HG03064 (cell line): ENCODE data around the gene CST9.
"Not testable (repeated sequence)": the region's sequence is repeated elsewhere in the genome, so short reads cannot be mapped to it uniquely, and the experiment has no call there.

ENCODE experiments used
- ATAC-seq: cut with Tn5 transposase; IDR thresholded peaks from one replicate; pipeline ENCODE4 v1.9.1; 2021; ENCODE audit warnings: low read depth; ENCODE audit not compliant: unreplicated experiment

CST9 gene

DNA sequence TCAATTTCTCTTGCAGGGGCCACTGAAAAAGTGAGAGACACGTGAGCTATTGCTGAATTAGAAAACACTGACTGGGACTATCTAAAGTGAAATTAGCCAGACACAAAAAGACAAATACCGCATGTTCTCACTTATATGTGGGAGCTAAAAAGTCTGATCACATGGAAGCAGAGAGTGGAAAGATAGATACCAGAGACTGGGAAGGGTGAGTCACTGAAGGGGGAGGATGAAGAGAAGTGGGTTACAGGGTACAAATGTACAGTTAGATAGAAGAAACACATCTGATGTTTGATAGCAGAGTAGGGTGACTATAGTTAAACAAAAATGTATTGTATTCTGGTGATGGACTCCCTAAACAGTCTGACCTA is 18.6 kb upstream of the CST9 start:
- no peak for ATAC-seq

DNA sequence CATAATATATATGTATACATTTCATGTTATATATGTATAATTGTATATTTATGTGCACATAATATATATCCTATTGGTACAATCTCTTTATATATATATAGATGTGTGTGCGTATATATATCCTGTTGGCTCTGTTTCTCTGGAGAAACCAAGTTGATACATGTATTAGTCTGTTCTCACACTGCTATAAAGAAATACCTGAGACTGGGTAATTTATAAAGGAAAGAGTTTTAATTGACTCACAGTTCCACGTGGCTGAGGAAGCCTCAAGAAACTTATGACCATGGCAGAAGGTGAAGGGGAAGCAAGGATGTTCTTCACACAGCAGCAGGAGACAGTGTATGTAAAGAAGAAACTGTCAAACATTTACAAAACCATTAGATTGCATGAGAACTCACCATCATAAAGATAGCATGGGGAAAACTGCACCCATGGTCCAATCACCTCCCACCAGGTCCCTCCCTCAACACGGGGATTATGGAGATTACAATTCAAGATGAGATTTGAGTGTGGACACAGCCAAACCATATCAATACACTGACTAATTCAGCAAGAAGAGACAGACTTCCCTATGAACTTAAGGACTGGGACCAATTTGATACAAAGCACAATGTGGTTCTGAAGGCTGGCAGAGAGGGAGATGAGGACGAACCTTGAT is 18.1 kb upstream of the CST9 start:
- no peak for ATAC-seq

DNA sequence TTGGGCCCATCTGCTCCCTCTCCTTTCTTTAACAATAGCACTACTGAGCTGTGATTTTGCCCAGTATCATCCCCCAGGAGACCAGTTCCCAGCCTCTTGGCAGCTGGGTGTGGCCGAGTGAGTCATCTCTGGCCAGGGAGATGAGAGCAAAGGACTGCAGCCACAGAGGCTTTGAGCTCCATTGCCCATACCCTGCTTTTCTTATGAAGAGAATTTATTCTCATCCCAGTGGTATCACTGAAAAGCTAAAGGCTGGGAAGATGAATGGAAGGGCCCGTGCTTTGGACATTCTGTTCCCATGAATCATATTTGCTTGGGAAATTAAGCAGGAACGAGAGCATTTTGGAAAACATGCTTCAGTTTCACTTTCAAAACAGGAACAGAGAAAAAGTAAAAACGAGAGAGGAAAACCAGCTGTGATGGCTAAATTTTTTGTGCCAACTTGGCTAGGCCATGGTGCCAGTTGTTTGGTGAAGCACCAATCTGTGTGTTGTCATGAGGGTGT is 17.2 kb upstream of the CST9 start:
- ATAC-seq: no peak

GRCh38 chr20:23622401-23622800 is 16.7 kb upstream of the CST9 start:
- not testable (repeated sequence) for ATAC-seq

- ATAC-seq: not testable (repeated sequence)
These were observed 15.1 kb upstream of the CST9 start for GRCh38 chr20:23620670-23621386.

DNA sequence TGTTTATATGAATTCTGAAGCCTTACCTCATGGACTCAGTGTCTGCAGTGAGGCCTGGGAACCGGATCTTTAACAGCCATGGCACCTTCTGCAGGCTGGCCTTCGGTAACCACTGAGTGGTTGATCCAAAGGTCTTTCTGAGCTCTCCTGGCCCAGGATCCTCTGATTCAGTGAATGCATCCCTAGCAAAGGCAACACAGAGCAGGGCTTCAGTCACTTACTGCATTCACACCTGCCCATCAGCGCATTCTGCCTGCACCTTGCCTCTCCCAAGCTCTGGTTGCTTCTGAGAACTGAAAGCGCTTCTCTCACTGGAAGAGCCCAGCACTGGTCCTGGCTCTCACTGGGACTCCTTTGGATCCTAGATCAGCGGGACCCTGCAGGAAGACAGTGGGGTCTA is 8.4 kb upstream of the CST9 start:
- ATAC-seq: no peak

GRCh38 chr20:23613676-23614075 is 8.0 kb upstream of the CST9 start:
- no peak for ATAC-seq

- no peak for ATAC-seq
These were observed 6.7 kb upstream of the CST9 start for GRCh38 chr20:23612396-23612795.

DNA sequence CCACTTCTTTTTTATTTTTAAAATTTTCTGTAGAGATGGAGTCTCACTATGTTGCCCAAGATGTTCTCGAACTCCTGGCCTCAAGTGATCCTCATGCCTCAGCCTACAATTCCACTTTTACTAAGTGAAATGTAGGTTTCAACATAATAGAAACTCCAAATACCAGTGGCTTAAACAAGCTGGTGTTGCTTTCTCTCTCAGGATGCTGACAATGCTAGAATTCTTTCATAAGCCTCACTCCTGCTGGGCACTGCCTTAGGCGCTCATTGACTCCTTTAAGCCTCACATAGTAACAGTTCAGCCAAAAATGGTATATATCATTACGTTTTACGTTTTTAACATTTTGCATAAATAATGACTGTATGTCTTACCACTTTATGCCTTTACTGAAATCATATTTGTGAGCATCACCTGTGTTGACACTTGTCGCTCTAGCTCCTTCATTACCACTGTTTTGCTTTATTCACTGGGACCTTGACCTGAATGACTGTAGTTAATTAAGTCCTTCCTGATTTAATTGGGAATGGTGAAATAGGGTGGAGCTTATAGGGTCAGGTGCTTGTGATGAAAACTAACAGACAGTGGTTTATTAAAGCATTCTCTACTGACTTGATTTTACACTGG is 3.9 kb upstream of the CST9 start:
- ATAC-seq: no peak

DNA sequence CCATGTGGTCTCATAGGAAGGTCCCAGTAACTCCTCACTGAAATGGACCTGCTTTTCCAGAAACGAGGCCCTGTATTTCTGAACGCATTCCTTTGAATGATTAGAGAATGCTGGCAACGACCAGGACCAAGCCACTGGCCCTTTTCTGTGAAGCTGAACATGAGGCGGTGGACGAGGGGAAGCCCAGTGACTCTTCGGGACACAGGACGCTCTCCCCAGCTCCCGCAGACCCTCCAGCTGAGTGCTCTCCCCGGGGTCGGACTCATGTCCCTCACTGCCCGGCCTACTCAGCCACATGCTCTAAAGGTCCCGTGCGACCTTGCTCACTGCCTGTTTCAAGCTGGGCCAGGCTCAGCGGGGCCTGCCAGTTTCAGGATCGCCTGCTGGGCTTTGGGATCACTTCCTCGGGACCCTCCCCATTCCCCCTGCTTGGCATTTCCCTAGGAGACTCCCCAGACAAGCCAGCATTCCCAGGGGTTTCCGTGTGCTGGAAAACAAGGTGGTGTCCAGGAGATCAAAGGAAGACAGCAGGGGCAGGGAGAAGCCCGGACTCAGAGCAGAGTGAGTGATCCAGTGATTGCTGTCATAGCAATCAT is 2.6 kb upstream of the CST9 start:
- no peak for ATAC-seq

- no peak for ATAC-seq
These were observed 2.0 kb upstream of the CST9 start for GRCh38 chr20:23607497-23608245.

- no peak for ATAC-seq
These were observed 934 bp upstream of the CST9 start for GRCh38 chr20:23606652-23607049.

DNA sequence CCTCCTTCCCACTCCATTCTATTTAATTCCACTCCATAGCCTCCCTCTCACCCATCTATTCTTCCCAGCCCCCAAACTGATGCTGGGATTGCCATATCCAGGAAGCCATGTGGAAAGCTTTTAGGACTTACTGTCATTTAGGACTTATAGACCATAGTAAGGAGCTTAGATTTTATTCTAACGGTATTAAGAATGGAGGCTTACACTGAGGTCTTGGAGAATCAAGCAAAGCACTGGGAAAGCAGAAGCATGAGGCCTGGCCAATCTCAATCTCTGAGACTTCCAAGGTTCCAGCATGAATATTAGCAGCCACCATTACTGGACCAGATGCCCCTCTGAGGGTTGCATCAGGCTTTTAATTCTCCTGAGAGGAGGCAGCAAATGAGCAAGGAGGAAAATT is 1.4 kb downstream of the CST9 start:
- ATAC-seq: no peak

DNA sequence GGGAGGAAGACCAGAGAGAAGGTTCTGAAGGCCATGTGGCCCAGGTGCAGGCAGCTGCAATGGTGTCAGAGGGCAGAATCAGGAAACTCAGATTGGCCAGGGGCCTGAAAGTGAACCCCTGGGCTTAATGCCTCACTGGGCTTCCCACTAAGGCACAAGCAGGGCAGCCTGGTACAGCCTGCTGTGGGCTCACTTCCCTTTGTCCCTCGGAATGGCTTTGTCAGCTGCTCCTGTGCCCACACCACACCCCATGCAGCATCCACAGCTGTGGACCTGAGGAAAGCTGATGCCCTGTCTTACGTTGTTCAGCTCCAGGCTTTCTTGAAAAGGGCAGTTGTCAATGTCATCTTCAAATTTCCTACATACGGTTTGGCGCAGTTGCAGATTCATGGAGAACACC is 2.4 kb downstream of the CST9 start:
- ATAC-seq: no peak

GRCh38 chr20:23602699-23603098 is 3.0 kb downstream of the CST9 start:
- ATAC-seq: no peak

- no peak for ATAC-seq
These were observed 3.5 kb downstream of the CST9 start for GRCh38 chr20:23602241-23602640.

DNA sequence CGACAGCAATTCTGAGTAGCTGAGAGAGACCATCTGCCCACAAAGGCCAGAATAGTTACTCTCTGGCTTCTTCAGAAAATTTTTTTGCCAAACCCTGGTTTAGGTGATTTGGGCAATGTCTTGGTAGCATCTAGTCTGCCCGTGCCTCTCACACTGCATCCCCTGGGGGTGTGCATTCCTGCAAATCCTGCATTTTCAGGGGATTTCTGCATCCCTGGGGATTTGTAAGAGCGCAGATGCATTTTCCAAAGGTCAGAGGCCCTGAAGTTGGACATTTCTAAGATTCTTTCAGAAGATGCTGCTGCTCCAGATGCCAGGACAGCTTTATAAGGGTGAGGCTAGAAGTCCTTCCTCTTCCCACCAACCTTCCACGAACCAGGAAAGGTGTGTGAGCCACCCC is 4.0 kb downstream of the CST9 start:
- ATAC-seq: no peak

- ATAC-seq: no peak
These were observed 7.2 kb downstream of the CST9 start for GRCh38 chr20:23598481-23598880.

DNA sequence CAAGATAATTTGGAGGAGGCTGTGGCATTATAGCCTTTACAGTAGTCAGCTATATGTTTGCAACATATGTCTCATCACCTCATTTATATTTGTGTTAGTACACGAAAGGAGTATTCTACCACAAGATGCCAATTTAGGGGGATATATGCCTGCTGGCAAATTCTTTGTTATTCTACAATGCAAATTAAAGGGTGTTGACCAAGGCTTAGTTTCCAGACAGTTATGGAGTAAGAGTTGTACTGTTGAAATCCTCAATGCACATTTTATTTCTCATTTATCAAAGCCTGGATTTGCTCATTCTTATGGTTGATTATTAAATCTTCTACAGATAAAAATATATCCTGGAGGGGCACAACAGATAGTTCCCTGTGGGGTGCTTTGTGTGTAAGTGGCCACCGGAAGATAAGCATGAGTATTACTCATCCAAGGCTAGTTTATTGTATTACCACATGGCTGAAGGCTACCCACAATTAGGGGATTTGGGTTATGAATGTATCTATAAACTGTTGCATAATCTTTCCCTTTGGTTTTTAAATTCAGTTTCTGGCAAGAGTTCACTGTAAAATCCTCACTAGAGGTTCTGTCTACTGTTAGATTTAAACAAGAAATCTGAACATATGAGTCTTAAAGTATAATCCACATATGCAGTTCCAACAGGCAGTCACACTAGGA is 9.0 kb downstream of the CST9 start:
- ATAC-seq: no peak

GRCh38 chr20:23595941-23596340 is 9.8 kb downstream of the CST9 start:
- ATAC-seq: no peak
